ENCODE data around the gene ARHGEF7. TPM values are rescaled to one million over a fixed set of nuclear protein-coding genes. Genes with fewer than 3 reads are reported as not detected.

ARHGEF7 gene
- total RNA-seq, 1 experiment from 2014 or later = 47.3 TPM

DNA sequence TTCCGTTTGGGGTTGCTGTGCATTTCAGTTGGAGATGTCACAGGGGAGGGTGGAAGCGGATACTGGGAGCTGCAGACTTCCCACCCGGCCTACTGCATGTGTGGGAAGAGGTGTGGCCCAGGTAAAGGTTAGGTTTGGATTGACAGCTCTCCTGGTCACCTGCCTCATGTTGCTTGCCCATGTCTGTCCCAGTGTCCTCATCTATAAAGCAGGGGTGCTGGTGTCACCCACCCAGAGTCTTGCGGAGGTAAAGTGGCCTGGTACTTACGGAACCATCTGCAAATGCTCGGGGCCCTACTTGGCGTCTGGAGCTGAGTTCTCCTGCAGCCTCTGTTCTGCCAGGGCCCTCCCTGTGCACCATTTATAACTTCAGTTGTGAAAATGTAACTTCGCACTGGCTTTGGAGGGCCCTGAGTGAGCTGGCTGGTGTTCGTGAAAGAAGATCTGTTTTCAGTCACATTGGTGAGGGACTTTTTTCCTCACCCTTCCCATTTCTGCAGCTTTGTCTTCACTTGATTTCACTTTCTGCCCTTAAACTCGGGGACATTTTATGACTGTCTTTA is 140.2 kb downstream of the ARHGEF7 start:
- H3K9me3 Mint-ChIP-seq = no peaks in the 10 kb centered on the region
- peaks cover 32% of the 10 kb centered on the region for H3K36me3 Mint-ChIP-seq
- POLR2A ChIA-PET = no interaction called here
- no peak for ATAC-seq
- CTCF ChIA-PET = no interaction called here
- no peak overlapping the region; the same call in 1 of the 2 replicates for H3K27ac Mint-ChIP-seq
- DNase-seq (ENCODE audit: low spot score) = no peak
- no peak for TF ChIP-seq FOXK1 (CRISPR knock-in tag; IDR thresholded peaks at IDR 0.05)
- TF ChIP-seq, protein P1, sequence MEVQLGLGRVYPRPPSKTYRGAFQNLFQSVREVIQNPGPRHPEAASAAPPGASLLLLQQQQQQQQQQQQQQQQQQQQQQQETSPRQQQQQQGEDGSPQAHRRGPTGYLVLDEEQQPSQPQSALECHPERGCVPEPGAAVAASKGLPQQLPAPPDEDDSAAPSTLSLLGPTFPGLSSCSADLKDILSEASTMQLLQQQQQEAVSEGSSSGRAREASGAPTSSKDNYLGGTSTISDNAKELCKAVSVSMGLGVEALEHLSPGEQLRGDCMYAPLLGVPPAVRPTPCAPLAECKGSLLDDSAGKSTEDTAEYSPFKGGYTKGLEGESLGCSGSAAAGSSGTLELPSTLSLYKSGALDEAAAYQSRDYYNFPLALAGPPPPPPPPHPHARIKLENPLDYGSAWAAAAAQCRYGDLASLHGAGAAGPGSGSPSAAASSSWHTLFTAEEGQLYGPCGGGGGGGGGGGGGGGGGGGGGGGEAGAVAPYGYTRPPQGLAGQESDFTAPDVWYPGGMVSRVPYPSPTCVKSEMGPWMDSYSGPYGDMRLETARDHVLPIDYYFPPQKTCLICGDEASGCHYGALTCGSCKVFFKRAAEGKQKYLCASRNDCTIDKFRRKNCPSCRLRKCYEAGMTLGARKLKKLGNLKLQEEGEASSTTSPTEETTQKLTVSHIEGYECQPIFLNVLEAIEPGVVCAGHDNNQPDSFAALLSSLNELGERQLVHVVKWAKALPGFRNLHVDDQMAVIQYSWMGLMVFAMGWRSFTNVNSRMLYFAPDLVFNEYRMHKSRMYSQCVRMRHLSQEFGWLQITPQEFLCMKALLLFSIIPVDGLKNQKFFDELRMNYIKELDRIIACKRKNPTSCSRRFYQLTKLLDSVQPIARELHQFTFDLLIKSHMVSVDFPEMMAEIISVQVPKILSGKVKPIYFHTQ (CRISPR knock-in tag; IDR thresholded peaks at IDR 0.05) = no peak
- TF ChIP-seq, protein P2, sequence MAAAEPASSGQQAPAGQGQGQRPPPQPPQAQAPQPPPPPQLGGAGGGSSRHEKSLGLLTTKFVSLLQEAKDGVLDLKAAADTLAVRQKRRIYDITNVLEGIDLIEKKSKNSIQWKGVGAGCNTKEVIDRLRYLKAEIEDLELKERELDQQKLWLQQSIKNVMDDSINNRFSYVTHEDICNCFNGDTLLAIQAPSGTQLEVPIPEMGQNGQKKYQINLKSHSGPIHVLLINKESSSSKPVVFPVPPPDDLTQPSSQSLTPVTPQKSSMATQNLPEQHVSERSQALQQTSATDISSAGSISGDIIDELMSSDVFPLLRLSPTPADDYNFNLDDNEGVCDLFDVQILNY (CRISPR knock-in tag; IDR thresholded peaks at IDR 0.05) = no peak
- no peak for TF ChIP-seq TCF7 (CRISPR knock-in tag; IDR thresholded peaks at IDR 0.05; ENCODE audit: low read depth)
- TF ChIP-seq SMAD3 (CRISPR knock-in tag; IDR thresholded peaks at IDR 0.05; ENCODE audit: borderline replicate concordance) = no peak
- TF ChIP-seq, protein P3, sequence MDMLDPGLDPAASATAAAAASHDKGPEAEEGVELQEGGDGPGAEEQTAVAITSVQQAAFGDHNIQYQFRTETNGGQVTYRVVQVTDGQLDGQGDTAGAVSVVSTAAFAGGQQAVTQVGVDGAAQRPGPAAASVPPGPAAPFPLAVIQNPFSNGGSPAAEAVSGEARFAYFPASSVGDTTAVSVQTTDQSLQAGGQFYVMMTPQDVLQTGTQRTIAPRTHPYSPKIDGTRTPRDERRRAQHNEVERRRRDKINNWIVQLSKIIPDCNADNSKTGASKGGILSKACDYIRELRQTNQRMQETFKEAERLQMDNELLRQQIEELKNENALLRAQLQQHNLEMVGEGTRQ (CRISPR knock-in tag; IDR thresholded peaks at IDR 0.05) = no peak
- TF ChIP-seq SP1 (CRISPR knock-in tag; conservative IDR thresholded peaks at IDR 0.05) = no peak
- TF ChIP-seq FOXP1 (CRISPR knock-in tag; IDR thresholded peaks at IDR 0.05; ENCODE audit: borderline replicate concordance) = no peak
- TF ChIP-seq NR3C1 (CRISPR knock-in tag; conservative IDR thresholded peaks at IDR 0.05; ENCODE audit: low read depth) = no peak
- no peak for TF ChIP-seq JAZF1 (CRISPR knock-in tag; IDR thresholded peaks at IDR 0.05)
- TF ChIP-seq, protein P4, sequence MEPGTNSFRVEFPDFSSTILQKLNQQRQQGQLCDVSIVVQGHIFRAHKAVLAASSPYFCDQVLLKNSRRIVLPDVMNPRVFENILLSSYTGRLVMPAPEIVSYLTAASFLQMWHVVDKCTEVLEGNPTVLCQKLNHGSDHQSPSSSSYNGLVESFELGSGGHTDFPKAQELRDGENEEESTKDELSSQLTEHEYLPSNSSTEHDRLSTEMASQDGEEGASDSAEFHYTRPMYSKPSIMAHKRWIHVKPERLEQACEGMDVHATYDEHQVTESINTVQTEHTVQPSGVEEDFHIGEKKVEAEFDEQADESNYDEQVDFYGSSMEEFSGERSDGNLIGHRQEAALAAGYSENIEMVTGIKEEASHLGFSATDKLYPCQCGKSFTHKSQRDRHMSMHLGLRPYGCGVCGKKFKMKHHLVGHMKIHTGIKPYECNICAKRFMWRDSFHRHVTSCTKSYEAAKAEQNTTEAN (CRISPR knock-in tag; IDR thresholded peaks at IDR 0.05) = no peak
- TF ChIP-seq, protein P5, sequence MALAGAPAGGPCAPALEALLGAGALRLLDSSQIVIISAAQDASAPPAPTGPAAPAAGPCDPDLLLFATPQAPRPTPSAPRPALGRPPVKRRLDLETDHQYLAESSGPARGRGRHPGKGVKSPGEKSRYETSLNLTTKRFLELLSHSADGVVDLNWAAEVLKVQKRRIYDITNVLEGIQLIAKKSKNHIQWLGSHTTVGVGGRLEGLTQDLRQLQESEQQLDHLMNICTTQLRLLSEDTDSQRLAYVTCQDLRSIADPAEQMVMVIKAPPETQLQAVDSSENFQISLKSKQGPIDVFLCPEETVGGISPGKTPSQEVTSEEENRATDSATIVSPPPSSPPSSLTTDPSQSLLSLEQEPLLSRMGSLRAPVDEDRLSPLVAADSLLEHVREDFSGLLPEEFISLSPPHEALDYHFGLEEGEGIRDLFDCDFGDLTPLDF (CRISPR knock-in tag; IDR thresholded peaks at IDR 0.05) = no peak
- no peak for TF ChIP-seq EMX1 (CRISPR knock-in tag; IDR thresholded peaks at IDR 0.05)
- TF ChIP-seq ATF1 (CRISPR knock-in tag; IDR thresholded peaks at IDR 0.05) = no peak
- no peak for TF ChIP-seq SMAD4 (CRISPR knock-in tag; IDR thresholded peaks at IDR 0.05)
- no peak for TF ChIP-seq NR2C2 (CRISPR knock-in tag; IDR thresholded peaks at IDR 0.05)
- no peak for TF ChIP-seq ELF4 (CRISPR knock-in tag; IDR thresholded peaks at IDR 0.05; ENCODE audit: low read depth)
- TF ChIP-seq, protein P6, sequence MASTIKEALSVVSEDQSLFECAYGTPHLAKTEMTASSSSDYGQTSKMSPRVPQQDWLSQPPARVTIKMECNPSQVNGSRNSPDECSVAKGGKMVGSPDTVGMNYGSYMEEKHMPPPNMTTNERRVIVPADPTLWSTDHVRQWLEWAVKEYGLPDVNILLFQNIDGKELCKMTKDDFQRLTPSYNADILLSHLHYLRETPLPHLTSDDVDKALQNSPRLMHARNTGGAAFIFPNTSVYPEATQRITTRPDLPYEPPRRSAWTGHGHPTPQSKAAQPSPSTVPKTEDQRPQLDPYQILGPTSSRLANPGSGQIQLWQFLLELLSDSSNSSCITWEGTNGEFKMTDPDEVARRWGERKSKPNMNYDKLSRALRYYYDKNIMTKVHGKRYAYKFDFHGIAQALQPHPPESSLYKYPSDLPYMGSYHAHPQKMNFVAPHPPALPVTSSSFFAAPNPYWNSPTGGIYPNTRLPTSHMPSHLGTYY (CRISPR knock-in tag; IDR thresholded peaks at IDR 0.05) = no peak
- no peak for TF ChIP-seq FOXJ3 (CRISPR knock-in tag; IDR thresholded peaks at IDR 0.05; ENCODE audit: borderline replicate concordance)
- TF ChIP-seq, protein P7, sequence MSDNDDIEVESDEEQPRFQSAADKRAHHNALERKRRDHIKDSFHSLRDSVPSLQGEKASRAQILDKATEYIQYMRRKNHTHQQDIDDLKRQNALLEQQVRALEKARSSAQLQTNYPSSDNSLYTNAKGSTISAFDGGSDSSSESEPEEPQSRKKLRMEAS (CRISPR knock-in tag; IDR thresholded peaks at IDR 0.05) = no peak
- no peak overlapping the region for H3K4me3 Mint-ChIP-seq
- H3K4me1 Mint-ChIP-seq = peaks cover 2% of the 10 kb centered on the region; the same call in 1 of the 2 replicates
- H3K27me3 Mint-ChIP-seq (ENCODE audit: low read depth) = no peaks in the 10 kb centered on the region
